GM19193 (cell line): ENCODE data around the gene RYR1.

ENCODE experiments used
- POLR2A ChIP-seq: IDR thresholded peaks from 4 replicates; pipeline ENCODE4 v1.6.1; 2011; ENCODE audit not compliant: insufficient read depth, insufficient read length; ENCODE audit errors: extremely low read depth

Gene RYR1

GRCh38 chr19:38486731-38487336 is 53.3 kb downstream of the RYR1 start:
- TF ChIP-seq POLR2A, result no peak

GRCh38 chr19:38488096-38488495 is 54.6 kb downstream of the RYR1 start:
- TF ChIP-seq POLR2A, result no peak

- TF ChIP-seq POLR2A, result no peak
Measured at GRCh38 chr19:38488776-38489481, 55.4 kb downstream of the RYR1 start.

- no peak for TF ChIP-seq POLR2A
Measured at GRCh38 chr19:38490861-38491260, 57.4 kb downstream of the RYR1 start.

- no peak for TF ChIP-seq POLR2A
Measured at GRCh38 chr19:38492181-38492813, 58.8 kb downstream of the RYR1 start.

GRCh38 chr19:38494379-38494778 is 60.9 kb downstream of the RYR1 start:
- no peak for TF ChIP-seq POLR2A

- no peak for TF ChIP-seq POLR2A
Measured at GRCh38 chr19:38496116-38496515, 62.6 kb downstream of the RYR1 start.

GRCh38 chr19:38496603-38497487 is 63.4 kb downstream of the RYR1 start:
- TF ChIP-seq POLR2A, result no peak

GRCh38 chr19:38497907-38498306 is 64.4 kb downstream of the RYR1 start:
- no peak for TF ChIP-seq POLR2A

GRCh38 chr19:38499532-38499931 is 66.0 kb downstream of the RYR1 start:
- TF ChIP-seq POLR2A, result no peak

GRCh38 chr19:38500450-38500849 is 67.0 kb downstream of the RYR1 start:
- no peak for TF ChIP-seq POLR2A

GRCh38 chr19:38502410-38503076 is 69.1 kb downstream of the RYR1 start:
- no peak for TF ChIP-seq POLR2A

- TF ChIP-seq POLR2A, result no peak
Measured at GRCh38 chr19:38503077-38503410, 69.6 kb downstream of the RYR1 start.

GRCh38 chr19:38505958-38506357 is 72.5 kb downstream of the RYR1 start:
- TF ChIP-seq POLR2A, result no peak

- no peak for TF ChIP-seq POLR2A
Measured at GRCh38 chr19:38506375-38506722, 72.9 kb downstream of the RYR1 start.
